HG03060 (cell line): ENCODE results near the gene IPO11.
"Not testable (repeated sequence)": the region's sequence is repeated elsewhere in the genome, so short reads cannot be mapped to it uniquely, and the experiment has no call there.

Experiments used
- ATAC-seq: cut with Tn5 transposase; IDR thresholded peaks from one replicate; pipeline ENCODE4 v1.9.1; 2021; ENCODE audit warnings: low read depth, moderate number of reproducible peaks; ENCODE audit not compliant: unreplicated experiment

Gene IPO11

GRCh38 chr5:62508760-62509159 is 96.2 kb downstream of the IPO11 start:
- ATAC-seq = not testable (repeated sequence)

DNA sequence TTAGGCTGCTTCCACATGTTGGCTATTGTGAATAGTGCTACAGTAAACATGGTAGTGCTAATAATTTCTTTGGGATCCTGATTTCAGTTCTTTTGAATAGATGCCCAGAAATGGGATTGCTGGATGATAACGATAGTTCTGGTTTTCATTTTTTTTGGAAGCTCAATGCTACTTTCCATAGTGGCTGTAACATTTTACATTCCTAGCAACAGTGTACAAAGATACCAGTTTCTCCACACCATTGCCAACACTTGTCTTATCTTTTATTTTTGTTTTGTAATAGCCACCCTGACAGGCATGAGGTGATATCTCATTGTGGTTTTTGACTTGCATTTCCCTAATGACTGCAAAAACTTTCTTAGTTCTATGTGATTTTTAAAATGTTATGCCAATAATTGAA is 97.2 kb downstream of the IPO11 start:
- no peak for ATAC-seq

- ATAC-seq = not testable (repeated sequence)
These were observed 100.5 kb downstream of the IPO11 start for GRCh38 chr5:62513085-62513484.

DNA sequence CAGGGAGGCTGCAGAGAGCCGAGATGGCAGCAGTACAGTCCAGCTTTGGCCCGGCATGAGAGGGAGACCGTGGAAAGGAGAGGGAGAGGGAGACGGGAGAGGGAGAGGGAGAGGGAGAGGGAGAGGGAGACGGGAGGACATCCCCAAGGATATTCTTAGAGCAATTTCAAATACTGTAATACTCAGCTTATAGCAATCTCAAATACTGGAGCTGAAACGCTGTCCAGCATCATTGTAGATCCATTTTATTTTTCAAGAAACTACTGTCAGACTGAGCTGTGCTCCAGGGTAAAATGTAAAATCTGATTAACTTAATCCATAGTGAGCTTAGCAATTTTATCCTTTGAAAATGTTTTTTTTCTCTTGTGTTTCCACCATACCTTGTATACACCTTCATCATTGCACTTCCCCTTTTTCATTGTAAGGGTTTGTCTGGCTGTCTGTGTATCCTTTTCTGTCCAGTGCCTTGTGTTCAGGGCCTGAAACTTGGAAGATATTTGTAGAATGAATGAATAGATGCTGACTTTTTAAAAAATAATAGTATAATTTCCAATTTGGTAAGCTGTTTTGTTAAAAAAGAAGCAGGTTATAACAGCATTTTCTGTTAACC is 102.1 kb downstream of the IPO11 start:
- ATAC-seq = no peak

GRCh38 chr5:62520812-62521211 is 108.2 kb downstream of the IPO11 start:
- ATAC-seq = not testable (repeated sequence)

DNA sequence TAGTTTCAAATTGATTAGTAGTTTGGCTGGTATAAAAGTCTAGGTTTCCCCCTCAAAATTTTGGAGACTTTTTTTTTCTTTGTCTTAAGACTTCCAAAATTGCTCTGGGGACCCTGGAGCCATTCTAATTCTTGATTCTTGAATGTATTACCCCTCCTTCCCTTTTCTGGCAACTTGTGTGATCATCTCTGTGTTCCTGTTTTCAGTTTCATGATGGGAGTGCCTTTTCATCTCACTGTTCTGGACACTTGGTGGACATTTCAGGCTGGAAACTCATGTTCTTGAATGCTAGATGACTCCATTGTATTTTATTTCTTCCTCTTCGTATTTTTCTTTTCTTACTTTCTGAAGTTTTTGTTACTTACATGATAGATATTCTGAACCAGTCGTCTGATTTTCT is 108.8 kb downstream of the IPO11 start:
- no peak for ATAC-seq

GRCh38 chr5:62522811-62523210 is 110.2 kb downstream of the IPO11 start:
- ATAC-seq = no peak

GRCh38 chr5:62533597-62533996 is 121.0 kb downstream of the IPO11 start:
- no peak for ATAC-seq

- ATAC-seq = no peak
These were observed 122.1 kb downstream of the IPO11 start for GRCh38 chr5:62534461-62535236.

GRCh38 chr5:62536232-62536631 is 123.7 kb downstream of the IPO11 start:
- no peak for ATAC-seq

- no peak for ATAC-seq
These were observed 124.2 kb downstream of the IPO11 start for GRCh38 chr5:62536783-62537182.

DNA sequence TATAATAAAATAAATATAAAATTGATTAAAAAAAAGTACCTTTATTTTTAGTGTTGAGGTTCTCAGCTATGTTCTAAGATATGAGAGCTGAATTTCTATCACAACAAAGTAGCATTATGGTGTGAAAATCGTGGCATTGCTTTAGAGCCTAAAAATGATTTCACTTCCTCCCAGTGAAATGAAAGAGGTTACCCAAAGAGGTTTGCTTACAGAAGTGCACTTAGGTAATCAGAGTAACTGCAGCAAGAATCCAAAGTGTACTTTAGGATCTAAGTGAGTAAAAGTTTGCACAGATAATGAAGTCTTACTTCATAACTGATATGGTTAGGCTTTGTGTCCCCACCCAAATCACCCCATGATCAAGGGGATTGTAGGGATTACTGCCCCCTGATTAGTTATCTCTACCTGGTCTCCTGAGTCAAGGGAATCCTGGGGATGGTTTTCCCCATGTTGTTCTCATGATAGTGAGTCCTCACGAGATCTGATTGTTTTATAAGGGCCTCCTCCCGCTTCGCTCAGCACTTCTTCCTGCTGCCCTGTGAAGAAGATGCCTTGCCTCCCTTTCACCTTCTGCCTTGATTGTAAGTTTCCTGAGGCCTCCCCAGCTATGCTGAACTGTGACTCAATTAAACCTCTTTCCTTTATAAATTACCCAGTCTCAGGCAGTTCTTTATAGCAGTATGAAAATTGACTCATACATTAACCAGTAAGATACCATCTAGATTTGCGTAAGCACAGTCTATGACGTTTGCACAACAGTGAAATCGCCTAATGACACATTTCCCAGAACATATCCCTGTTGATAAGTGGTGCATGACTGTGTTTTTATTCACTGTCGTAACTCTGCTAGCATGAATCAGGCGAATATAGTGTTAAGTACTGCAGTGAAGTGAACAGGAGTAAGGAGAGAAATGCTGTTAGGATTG is 125.7 kb downstream of the IPO11 start:
- ATAC-seq = no peak

GRCh38 chr5:62542720-62543119 is 130.2 kb downstream of the IPO11 start:
- no peak for ATAC-seq

DNA sequence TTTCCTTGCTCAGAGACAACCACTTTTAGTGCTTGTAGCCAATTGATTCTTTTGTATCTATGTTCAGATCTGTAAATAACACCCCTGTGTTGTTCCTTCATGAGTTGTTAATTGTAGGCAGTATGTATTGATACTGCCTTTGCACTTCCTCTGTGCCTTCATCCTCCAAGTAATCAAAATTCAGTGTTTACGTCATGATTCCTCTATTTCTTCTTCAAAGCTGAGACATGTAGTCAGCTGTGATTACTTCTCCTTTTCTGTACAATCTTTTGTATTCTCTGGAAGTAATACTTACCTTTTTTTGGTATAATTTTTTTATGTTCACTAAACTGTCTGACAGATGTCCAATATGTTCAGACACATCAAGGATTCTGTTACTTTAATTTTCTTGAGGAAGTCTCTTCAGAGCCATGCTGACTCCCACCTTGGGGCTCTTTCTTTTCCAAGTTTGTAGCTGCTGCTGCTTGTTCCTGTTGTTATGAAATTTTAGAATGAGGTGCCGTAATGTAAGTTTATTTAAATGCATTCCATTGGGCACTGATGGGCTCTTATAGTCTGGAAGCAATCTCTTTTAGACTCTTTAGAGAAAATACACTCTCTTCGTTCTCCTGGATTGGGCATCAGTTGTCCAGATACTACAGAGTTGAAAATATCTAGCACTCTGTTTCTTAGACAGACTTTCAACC is 135.5 kb downstream of the IPO11 start:
- no peak for ATAC-seq

DNA sequence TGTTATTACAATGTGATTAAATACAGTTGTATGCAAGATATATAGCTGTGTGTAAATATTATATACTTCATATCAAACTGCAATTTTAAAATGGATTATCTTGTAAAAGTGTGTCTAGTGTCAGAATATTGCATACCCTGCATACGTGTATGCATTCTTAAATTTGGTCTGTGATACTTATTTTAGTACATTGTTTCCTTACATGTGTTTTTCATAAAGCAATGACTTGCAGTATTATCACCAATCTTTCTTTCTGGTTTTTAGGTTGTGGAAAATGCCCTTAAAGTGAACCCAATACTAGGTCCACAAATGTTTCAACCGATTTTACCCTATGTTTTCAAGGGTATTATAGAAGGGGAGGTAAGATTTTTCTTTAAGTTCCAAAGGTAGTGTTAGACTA is 137.5 kb downstream of the IPO11 start:
- no peak for ATAC-seq

DNA sequence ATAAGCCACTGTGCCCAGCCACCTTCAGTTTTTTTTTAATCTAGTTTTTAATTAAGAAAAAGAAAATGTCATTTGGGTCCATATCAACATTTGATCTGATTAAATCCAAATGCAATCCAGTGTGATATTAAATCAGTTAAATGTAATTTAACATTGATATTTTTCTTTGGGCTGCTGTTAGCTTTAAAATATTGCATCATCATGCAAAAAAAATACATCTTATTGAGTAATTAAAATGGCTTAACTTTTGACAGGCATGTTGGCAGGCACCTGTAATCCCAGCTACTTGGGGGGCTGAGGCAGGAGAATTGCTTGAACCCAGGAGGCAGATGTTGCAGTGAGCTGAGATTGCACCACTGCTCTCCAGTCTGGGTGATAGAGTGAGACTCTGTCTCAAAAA is 143.4 kb downstream of the IPO11 start:
- no peak for ATAC-seq

DNA sequence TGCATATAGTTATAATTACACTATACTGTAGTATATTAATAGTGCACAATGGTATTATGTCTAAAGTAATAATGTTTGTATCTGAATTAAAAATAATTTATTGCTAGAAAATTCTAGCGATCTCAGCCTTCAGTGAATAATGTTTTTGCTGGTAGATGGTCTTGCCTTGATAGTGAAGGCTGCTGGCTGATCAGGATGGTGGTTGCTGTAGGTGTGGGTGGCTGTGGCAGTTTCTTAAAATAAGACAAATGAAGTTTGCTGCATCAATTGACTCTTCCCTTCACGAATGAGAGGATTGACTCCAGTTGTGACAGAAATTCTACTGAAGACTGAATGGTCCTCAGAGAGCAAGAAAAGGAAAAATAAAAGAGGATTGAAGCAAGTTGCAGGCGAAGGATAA is 146.4 kb downstream of the IPO11 start:
- ATAC-seq = no peak

- ATAC-seq = no peak
These were observed 148.2 kb downstream of the IPO11 start for GRCh38 chr5:62560786-62561185.

- no peak for ATAC-seq
These were observed 149.3 kb downstream of the IPO11 start for GRCh38 chr5:62561896-62562295.

DNA sequence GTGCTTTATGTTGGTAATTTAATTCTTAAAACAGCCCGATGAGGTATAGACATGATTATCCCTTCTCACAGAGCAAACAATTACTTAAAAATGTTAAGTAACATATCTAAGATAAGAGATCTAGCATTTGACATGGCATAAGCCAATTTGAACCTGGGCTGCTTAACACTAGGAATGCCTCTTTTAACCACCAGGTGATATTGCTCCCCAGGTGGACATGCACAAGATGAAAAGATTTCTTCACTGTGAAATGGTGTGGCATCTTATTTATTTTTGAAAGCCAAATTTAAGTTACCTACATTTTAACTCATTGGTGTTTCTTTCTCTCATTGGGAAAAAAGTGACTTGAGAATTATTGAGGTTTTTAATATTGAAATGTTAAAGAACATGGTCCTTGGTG is 150.3 kb downstream of the IPO11 start:
- ATAC-seq = no peak

- ATAC-seq = no peak
These were observed 151.5 kb downstream of the IPO11 start for GRCh38 chr5:62564101-62564500.
